GM12878 (cell line): ENCODE results near the gene C2CD5. TPM values are rescaled to one million over a fixed set of nuclear protein-coding genes. Genes with fewer than 3 reads are reported as not detected.

Experiments
- EP300 ChIP-seq, 2 experiments: fragments of 150-350 bp in 1 of 2; IDR thresholded peaks; 2 replicates each; pipeline ENCODE4 v1.6.1; 2011 to 2012; ENCODE audit warnings: low read depth in 2 of 2, low read length in 2 of 2, borderline replicate concordance in 1 of 2, improper control_type of control experiment in 1 of 2, inconsistent platforms in 1 of 2; ENCODE audit not compliant: control insufficient read depth in 1 of 2
- FOXK2 ChIP-seq: fragments of 450-650 bp; IDR thresholded peaks from 2 replicates; pipeline ENCODE4 v1.6.1; 2017; ENCODE audit warnings: mild to moderate bottlenecking, moderate library complexity
- FOXM1 ChIP-seq: IDR thresholded peaks from 2 replicates; pipeline ENCODE4 v1.6.1; 2012; ENCODE audit warnings: low read depth, mild to moderate bottlenecking, inconsistent platforms, low read length, moderate library complexity
- MXI1 ChIP-seq: fragments of 150-350 bp; IDR thresholded peaks from 2 replicates; pipeline ENCODE4 v1.6.1; 2011; ENCODE audit warnings: low read depth, mild to moderate bottlenecking, inconsistent platforms, low read length, improper control_type of control experiment
- MYB ChIP-seq: fragments of 150-350 bp; IDR thresholded peaks from 2 replicates; pipeline ENCODE4 v1.6.1; 2014; ENCODE audit warnings: mild to moderate bottlenecking, low read depth, low read length, borderline replicate concordance
- NFIC ChIP-seq: IDR thresholded peaks from 2 replicates; pipeline ENCODE4 v1.6.1; 2012; ENCODE audit warnings: low read depth, mild to moderate bottlenecking, inconsistent platforms, low read length, moderate library complexity
- NRF1 ChIP-seq: conservative IDR thresholded peaks from 2 replicates; pipeline ENCODE4 v1.6.1; 2011; ENCODE audit warnings: mild to moderate bottlenecking, low read depth, low read length, improper control_type of control experiment
- PAX8 ChIP-seq: fragments of 450-650 bp; IDR thresholded peaks from 2 replicates; pipeline ENCODE4 v1.6.1; 2017; ENCODE audit warnings: mild to moderate bottlenecking, moderate library complexity
- POLR2AphosphoS2 ChIP-seq: IDR thresholded peaks from 2 replicates; pipeline ENCODE4 v1.6.1; 2011; ENCODE audit warnings: low read depth, mild to moderate bottlenecking, low read length, improper control_type of control experiment, moderate library complexity
- RB1 ChIP-seq: fragments of 450-650 bp; formaldehyde crosslinking; IDR thresholded peaks from 2 replicates; pipeline ENCODE4 v1.6.1; 2017; ENCODE audit warnings: mild to moderate bottlenecking, borderline replicate concordance
- SIN3A ChIP-seq: IDR thresholded peaks from 2 replicates; pipeline ENCODE4 v1.6.1; 2012; ENCODE audit warnings: low read depth, low read length, improper control_type of control experiment
- SIX5 ChIP-seq: IDR thresholded peaks from 2 replicates; pipeline ENCODE4 v1.6.1; 2011; ENCODE audit warnings: mild to moderate bottlenecking, low read depth, low read length, moderate library complexity; ENCODE audit not compliant: severe bottlenecking
- SMARCA5 ChIP-seq: fragments of 450-650 bp; IDR thresholded peaks from 2 replicates; pipeline ENCODE4 v1.6.1; 2017; ENCODE audit warnings: mild to moderate bottlenecking
- STAT3 ChIP-seq: IDR thresholded peaks from 2 replicates; pipeline ENCODE4 v1.6.1; 2011; ENCODE audit warnings: low read depth, low read length, improper control_type of control experiment
- ZNF207 ChIP-seq: fragments of 450-650 bp; IDR thresholded peaks from 2 replicates; pipeline ENCODE4 v1.6.1; 2014; ENCODE audit warnings: antibody characterized with exemption, mild to moderate bottlenecking, borderline replicate concordance
- ZNF217 ChIP-seq: fragments of 450-650 bp; IDR thresholded peaks from 2 replicates; pipeline ENCODE4 v1.6.1; 2017; ENCODE audit warnings: antibody characterized with exemption, mild to moderate bottlenecking
- ZNF622 ChIP-seq: fragments of 450-650 bp; IDR thresholded peaks from 2 replicates; pipeline ENCODE4 v1.6.1; 2017; ENCODE audit warnings: mild to moderate bottlenecking, inconsistent platforms
- polyA plus RNA-seq, 11 experiments: library from polyadenylated mRNA; depleted of rRNA in 4 of 11; unstranded in 6 of 11; stranded (reverse) in 5 of 11; fragments of >200 nt; fragmentation: Nextera tagmentation in 4 of 11; fragmentation: Illumina TruSeq in 1 of 11; extraction: Ambion mirVana in 4 of 11; extraction: Trizol in 1 of 11; gene quantifications; 1 replicate in 1 of 11; 2 replicates in 10 of 11; pipeline versions ENCODE4 v1.2.1 to v1.2.3, GENCODE V29; 2011 to 2016; ENCODE audit warnings: inconsistent platforms in 2 of 11, missing spikeins in 2 of 11, low read depth in 1 of 11
- total RNA-seq, 4 experiments: library from RNA; depleted of rRNA in 3 of 4; stranded (reverse); fragments of >200 nt in 3 of 4; fragmentation: Illumina TruSeq in 1 of 4; extraction: Trizol in 1 of 4; gene quantifications; 2 replicates each; pipeline versions ENCODE4 v1.2.1 to v1.2.3, GENCODE V29; 2013 to 2021
- TF ChIP-seq, protein P1 (sequence below): fragments of 450-650 bp; IDR thresholded peaks from 2 replicates; pipeline ENCODE4 v1.6.1; 2016; ENCODE audit warnings: mild to moderate bottlenecking
- TF ChIP-seq, protein P2 (sequence below): fragments of 450-650 bp; IDR thresholded peaks from 2 replicates; pipeline ENCODE4 v1.6.1; 2018; ENCODE audit warnings: borderline replicate concordance, mild to moderate bottlenecking; ENCODE audit not compliant: partially characterized antibody
- TF ChIP-seq, protein P3 (sequence below): IDR thresholded peaks from 2 replicates; pipeline ENCODE4 v1.6.1; 2012; ENCODE audit warnings: low read depth, low read length, improper control_type of control experiment
- TF ChIP-seq, protein P4 (sequence below): fragments of 450-650 bp; IDR thresholded peaks from 2 replicates; pipeline ENCODE4 v1.6.1; 2017; ENCODE audit warnings: mild to moderate bottlenecking

C2CD5 gene
- total and polyA plus RNA-seq, 10 of the 15 experiments (the other 5 are each of a cell fraction or from before 2014, with no cell fraction given) = 7.7 to 55.0 (median 27.0) TPM

DNA sequence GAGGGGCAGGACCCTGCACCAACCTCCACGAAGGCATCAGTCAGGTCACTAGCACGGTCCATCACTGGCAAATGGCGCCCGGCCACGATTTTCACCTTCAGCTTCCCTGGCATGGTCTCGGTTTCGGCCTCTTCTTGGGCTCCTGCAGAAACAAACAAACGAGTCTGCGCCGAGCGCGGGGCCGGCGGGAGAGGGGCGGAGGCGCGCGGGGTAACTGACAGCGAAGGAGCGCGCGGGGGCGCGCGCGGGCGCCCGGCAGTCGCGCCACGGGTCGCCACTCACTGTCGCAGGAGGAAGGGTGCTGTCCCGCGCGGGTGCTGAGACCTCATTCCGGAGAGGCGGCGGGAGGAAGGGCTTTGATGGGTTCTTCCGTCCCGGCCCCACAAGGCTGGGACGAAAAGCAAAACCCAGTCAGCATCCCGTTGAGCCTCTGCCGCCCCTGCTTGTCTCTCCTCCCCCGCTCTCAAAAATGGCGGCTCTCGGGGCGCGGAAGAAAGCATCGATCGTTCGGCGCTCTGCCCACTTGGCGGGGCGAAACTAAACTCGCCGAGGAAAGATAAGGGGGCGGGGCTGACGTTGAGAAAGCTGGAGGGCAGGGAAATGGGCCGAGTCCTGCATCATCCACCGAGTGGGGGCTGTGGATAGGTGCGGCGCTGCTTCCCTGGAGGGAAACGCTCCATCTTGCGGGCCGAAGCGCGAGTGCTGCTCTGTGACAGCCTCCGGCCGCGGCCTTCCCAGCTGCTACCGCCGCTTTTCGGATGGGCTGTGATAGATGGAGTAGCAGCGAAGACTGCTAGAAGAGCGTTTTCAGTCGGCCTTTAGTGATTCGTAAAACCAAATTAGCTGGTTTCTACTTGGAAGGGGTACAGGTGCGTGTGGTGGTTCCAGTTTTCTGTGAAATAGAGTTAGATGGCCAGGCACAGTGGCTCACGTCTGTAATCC is at the start of gene C2CD5 (continued):
- TF ChIP-seq, protein P1, sequence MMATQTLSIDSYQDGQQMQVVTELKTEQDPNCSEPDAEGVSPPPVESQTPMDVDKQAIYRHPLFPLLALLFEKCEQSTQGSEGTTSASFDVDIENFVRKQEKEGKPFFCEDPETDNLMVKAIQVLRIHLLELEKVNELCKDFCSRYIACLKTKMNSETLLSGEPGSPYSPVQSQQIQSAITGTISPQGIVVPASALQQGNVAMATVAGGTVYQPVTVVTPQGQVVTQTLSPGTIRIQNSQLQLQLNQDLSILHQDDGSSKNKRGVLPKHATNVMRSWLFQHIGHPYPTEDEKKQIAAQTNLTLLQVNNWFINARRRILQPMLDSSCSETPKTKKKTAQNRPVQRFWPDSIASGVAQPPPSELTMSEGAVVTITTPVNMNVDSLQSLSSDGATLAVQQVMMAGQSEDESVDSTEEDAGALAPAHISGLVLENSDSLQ = no peak; the same call in 1 of the 2 replicates
- TF ChIP-seq STAT3 (no peak), ZNF622 (no peak), PAX8 (peak; percentile 21; the same call in 1 of the 2 replicates), EP300 (IDR thresholded peaks at IDR 0.05; ENCODE audit: borderline replicate concordance in 1 of 2, control insufficient read depth in 1 of 2, low read depth in 2 of 2, low read length in 2 of 2) (0 out of 4 replicates have a peak, but pooled peaks of 1 of the 2 experiments have one; percentile 17), MYB (no peak), SIX5 (peak; percentile 54), SIN3A (peak; percentile 53; the same call in 1 of the 2 replicates), NRF1 (no peak), ZNF217 (0 out of 2 replicates have a peak, but pooled peaks have one; percentile 10), POLR2AphosphoS2 (peak; percentile 89), FOXK2 (no peak; the same call in 1 of the 2 replicates), ZNF207 (peak; percentile 88), MXI1 (peak; percentile 48), SMARCA5 (peak; percentile 87; the same call in 1 of the 2 replicates), RB1 (peak; percentile 87; the same call in 1 of the 2 replicates), NFIC (peak; percentile 26; the same call in 1 of the 2 replicates), FOXM1 (peak; percentile 70)
- TF ChIP-seq, protein P2, sequence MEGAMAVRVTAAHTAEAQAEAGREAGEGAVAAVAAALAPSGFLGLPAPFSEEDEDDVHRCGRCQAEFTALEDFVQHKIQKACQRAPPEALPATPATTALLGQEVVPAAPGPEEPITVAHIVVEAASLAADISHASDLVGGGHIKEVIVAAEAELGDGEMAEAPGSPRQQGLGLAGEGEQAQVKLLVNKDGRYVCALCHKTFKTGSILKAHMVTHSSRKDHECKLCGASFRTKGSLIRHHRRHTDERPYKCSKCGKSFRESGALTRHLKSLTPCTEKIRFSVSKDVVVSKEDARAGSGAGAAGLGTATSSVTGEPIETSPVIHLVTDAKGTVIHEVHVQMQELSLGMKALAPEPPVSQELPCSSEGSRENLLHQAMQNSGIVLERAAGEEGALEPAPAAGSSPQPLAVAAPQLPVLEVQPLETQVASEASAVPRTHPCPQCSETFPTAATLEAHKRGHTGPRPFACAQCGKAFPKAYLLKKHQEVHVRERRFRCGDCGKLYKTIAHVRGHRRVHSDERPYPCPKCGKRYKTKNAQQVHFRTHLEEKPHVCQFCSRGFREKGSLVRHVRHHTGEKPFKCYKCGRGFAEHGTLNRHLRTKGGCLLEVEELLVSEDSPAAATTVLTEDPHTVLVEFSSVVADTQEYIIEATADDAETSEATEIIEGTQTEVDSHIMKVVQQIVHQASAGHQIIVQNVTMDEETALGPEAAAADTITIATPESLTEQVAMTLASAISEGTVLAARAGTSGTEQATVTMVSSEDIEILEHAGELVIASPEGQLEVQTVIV = peak; percentile 64
- TF ChIP-seq, protein P3, sequence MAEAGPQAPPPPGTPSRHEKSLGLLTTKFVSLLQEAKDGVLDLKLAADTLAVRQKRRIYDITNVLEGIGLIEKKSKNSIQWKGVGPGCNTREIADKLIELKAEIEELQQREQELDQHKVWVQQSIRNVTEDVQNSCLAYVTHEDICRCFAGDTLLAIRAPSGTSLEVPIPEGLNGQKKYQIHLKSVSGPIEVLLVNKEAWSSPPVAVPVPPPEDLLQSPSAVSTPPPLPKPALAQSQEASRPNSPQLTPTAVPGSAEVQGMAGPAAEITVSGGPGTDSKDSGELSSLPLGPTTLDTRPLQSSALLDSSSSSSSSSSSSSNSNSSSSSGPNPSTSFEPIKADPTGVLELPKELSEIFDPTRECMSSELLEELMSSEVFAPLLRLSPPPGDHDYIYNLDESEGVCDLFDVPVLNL = peak; percentile 70; the same call in 1 of the 2 replicates
- TF ChIP-seq, protein P4, sequence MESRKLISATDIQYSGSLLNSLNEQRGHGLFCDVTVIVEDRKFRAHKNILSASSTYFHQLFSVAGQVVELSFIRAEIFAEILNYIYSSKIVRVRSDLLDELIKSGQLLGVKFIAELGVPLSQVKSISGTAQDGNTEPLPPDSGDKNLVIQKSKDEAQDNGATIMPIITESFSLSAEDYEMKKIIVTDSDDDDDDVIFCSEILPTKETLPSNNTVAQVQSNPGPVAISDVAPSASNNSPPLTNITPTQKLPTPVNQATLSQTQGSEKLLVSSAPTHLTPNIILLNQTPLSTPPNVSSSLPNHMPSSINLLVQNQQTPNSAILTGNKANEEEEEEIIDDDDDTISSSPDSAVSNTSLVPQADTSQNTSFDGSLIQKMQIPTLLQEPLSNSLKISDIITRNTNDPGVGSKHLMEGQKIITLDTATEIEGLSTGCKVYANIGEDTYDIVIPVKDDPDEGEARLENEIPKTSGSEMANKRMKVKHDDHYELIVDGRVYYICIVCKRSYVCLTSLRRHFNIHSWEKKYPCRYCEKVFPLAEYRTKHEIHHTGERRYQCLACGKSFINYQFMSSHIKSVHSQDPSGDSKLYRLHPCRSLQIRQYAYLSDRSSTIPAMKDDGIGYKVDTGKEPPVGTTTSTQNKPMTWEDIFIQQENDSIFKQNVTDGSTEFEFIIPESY = no peak
